ENCODE measurements around the gene RFXANK.
"Not testable (repeated sequence)": the region's sequence is repeated elsewhere in the genome, so short reads cannot be mapped to it uniquely, and the experiment has no call there.

The RFXANK gene

DNA sequence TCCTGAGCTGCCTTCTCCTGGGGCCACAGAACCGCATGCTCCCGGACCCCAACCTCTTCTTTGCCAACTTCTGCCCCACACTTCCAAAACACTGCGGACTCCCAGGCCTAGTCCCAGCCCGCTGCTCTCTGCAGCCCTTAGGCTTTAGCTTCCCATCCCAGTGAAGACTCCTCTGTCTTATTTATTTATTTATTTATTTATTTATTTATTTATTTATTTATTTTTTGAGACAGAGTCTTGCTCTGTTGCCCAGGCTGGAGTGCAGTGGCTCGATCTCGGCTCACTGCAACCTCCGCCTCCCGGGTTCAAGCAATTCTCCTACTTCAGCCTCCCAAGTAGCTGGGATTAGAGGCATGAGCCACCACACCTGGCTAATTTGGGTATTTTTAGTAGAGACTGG is 43.6 kb upstream of the RFXANK start:
- ChIA-PET CTCF (interaction anchor here (0.6 to 5.4 kb wide), 8 partner anchors 9 to 342 kb away, joined by 3 to 47 read pairs (median 8); no protein-coding TSS in a partner anchor), POLR2A (interaction anchor here (0.6 kb wide), 1 partner anchor 24 kb away, joined by 7 read pairs; no protein-coding TSS in a partner anchor)
- not testable (repeated sequence) for H3K36me3 ChIP-seq (ENCODE audit: control insufficient read depth in 2 of 2, insufficient read depth in 1 of 2, low read length in 2 of 2); H3K4me3 ChIP-seq (ENCODE audit: low read depth, low read length); H3K9me3 ChIP-seq (ENCODE audit: control insufficient read depth, insufficient read depth, low read depth, low read length); H3K4me1 ChIP-seq (ENCODE audit: control insufficient read depth, insufficient read depth, low read length); H3K27ac ChIP-seq (ENCODE audit: extremely low read depth, low read depth, low read length)
- TF ChIP-seq ZNF433 (tag by site-specific recombination; IDR thresholded peaks at IDR 0.05; ENCODE audit: low read depth) (peak; percentile 53; the same call in 1 of the 2 replicates), ZNF558 (tag by site-specific recombination; IDR thresholded peaks at IDR 0.05) (peak; percentile 80; the same call in 1 of the 2 replicates), ZNF140 (tag by site-specific recombination; IDR thresholded peaks at IDR 0.05) (peak; percentile 51; the same call in 1 of the 2 replicates), ZNF654 (tag by site-specific recombination; IDR thresholded peaks at IDR 0.05; ENCODE audit: low read depth) (peak; percentile 18; the same call in 1 of the 2 replicates), ZNF394 (tag by site-specific recombination; IDR thresholded peaks at IDR 0.05; ENCODE audit: borderline replicate concordance) (peak; percentile 97), ZBTB21 (tag by site-specific recombination; IDR thresholded peaks at IDR 0.05) (peak; percentile 35; the same call in 1 of the 2 replicates), ZNF623 (tag by site-specific recombination; IDR thresholded peaks at IDR 0.05) (peak; percentile 70), ZBTB8A (tag by site-specific recombination; IDR thresholded peaks at IDR 0.05) (peak; percentile 70), ZNF202 (tag by site-specific recombination; IDR thresholded peaks at IDR 0.05; ENCODE audit: borderline replicate concordance) (peak; percentile 9; the same call in 1 of the 2 replicates), ZNF560 (tag by site-specific recombination; IDR thresholded peaks at IDR 0.05; ENCODE audit: borderline replicate concordance) (peak; percentile 67; the same call in 1 of the 2 replicates), ZNF426 (tag by site-specific recombination; IDR thresholded peaks at IDR 0.05) (peak; percentile 79), ZNF664 (tag by site-specific recombination; IDR thresholded peaks at IDR 0.05) (0 out of 2 replicates have a peak, but pooled peaks have one; percentile 24), ZNF791 (tag by site-specific recombination; IDR thresholded peaks at IDR 0.05) (0 out of 2 replicates have a peak, but pooled peaks have one; percentile 26), ZNF292 (tag by site-specific recombination; IDR thresholded peaks at IDR 0.05; ENCODE audit: borderline replicate concordance, low read depth) (0 out of 2 replicates have a peak, but pooled peaks have one; percentile 37), ZNF366 (tag by site-specific recombination; conservative IDR thresholded peaks at IDR 0.05) (0 out of 2 replicates have a peak, but pooled peaks have one; percentile 15), RBAK (tag by site-specific recombination; IDR thresholded peaks at IDR 0.05) (0 out of 2 replicates have a peak, but pooled peaks have one; percentile 17), ZNF555 (tag by site-specific recombination; conservative IDR thresholded peaks at IDR 0.05) (peak; percentile 62)
- TF ChIP-seq, protein P1, sequence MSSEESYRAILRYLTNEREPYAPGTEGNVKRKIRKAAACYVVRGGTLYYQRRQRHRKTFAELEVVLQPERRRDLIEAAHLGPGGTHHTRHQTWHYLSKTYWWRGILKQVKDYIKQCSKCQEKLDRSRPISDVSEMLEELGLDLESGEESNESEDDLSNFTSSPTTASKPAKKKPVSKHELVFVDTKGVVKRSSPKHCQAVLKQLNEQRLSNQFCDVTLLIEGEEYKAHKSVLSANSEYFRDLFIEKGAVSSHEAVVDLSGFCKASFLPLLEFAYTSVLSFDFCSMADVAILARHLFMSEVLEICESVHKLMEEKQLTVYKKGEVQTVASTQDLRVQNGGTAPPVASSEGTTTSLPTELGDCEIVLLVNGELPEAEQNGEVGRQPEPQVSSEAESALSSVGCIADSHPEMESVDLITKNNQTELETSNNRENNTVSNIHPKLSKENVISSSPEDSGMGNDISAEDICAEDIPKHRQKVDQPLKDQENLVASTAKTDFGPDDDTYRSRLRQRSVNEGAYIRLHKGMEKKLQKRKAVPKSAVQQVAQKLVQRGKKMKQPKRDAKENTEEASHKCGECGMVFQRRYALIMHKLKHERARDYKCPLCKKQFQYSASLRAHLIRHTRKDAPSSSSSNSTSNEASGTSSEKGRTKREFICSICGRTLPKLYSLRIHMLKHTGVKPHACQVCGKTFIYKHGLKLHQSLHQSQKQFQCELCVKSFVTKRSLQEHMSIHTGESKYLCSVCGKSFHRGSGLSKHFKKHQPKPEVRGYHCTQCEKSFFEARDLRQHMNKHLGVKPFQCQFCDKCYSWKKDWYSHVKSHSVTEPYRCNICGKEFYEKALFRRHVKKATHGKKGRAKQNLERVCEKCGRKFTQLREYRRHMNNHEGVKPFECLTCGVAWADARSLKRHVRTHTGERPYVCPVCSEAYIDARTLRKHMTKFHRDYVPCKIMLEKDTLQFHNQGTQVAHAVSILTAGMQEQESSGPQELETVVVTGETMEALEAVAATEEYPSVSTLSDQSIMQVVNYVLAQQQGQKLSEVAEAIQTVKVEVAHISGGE (tag by site-specific recombination; conservative IDR thresholded peaks at IDR 0.05; ENCODE audit: low read depth), result peak; percentile 68
- TF ChIP-seq, protein P2, sequence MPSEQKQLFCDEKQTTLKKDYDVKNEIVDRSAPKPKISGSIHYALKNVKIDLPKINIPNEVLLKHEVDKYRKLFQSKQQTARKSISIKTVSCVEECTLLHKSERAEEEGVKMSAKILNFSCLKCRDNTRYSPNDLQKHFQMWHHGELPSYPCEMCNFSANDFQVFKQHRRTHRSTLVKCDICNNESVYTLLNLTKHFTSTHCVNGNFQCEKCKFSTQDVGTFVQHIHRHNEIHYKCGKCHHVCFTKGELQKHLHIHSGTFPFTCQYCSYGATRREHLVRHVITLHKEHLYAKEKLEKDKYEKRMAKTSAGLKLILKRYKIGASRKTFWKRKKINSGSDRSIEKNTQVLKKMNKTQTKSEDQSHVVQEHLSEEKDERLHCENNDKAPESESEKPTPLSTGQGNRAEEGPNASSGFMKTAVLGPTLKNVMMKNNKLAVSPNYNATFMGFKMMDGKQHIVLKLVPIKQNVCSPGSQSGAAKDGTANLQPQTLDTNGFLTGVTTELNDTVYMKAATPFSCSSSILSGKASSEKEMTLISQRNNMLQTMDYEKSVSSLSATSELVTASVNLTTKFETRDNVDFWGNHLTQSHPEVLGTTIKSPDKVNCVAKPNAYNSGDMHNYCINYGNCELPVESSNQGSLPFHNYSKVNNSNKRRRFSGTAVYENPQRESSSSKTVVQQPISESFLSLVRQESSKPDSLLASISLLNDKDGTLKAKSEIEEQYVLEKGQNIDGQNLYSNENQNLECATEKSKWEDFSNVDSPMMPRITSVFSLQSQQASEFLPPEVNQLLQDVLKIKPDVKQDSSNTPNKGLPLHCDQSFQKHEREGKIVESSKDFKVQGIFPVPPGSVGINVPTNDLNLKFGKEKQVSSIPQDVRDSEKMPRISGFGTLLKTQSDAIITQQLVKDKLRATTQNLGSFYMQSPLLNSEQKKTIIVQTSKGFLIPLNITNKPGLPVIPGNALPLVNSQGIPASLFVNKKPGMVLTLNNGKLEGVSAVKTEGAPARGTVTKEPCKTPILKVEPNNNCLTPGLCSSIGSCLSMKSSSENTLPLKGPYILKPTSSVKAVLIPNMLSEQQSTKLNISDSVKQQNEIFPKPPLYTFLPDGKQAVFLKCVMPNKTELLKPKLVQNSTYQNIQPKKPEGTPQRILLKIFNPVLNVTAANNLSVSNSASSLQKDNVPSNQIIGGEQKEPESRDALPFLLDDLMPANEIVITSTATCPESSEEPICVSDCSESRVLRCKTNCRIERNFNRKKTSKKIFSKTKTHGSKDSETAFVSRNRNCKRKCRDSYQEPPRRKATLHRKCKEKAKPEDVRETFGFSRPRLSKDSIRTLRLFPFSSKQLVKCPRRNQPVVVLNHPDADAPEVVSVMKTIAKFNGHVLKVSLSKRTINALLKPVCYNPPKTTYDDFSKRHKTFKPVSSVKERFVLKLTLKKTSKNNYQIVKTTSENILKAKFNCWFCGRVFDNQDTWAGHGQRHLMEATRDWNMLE (tag by site-specific recombination; conservative IDR thresholded peaks at IDR 0.05; ENCODE audit: low read depth), result peak; percentile 81
- TF ChIP-seq, protein P3, sequence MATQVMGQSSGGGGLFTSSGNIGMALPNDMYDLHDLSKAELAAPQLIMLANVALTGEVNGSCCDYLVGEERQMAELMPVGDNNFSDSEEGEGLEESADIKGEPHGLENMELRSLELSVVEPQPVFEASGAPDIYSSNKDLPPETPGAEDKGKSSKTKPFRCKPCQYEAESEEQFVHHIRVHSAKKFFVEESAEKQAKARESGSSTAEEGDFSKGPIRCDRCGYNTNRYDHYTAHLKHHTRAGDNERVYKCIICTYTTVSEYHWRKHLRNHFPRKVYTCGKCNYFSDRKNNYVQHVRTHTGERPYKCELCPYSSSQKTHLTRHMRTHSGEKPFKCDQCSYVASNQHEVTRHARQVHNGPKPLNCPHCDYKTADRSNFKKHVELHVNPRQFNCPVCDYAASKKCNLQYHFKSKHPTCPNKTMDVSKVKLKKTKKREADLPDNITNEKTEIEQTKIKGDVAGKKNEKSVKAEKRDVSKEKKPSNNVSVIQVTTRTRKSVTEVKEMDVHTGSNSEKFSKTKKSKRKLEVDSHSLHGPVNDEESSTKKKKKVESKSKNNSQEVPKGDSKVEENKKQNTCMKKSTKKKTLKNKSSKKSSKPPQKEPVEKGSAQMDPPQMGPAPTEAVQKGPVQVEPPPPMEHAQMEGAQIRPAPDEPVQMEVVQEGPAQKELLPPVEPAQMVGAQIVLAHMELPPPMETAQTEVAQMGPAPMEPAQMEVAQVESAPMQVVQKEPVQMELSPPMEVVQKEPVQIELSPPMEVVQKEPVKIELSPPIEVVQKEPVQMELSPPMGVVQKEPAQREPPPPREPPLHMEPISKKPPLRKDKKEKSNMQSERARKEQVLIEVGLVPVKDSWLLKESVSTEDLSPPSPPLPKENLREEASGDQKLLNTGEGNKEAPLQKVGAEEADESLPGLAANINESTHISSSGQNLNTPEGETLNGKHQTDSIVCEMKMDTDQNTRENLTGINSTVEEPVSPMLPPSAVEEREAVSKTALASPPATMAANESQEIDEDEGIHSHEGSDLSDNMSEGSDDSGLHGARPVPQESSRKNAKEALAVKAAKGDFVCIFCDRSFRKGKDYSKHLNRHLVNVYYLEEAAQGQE (tag by site-specific recombination; IDR thresholded peaks at IDR 0.05), result peak; percentile 74

Data from HEK293 (cell line).